ENCODE measurements around the gene PRR7.

PRR7 gene

GRCh38 chr5:177470759-177471536 lies 24.3 kb downstream of the PRR7 start:
- peaks cover 30% of the 10 kb centered on the region for H3K4me1 ChIP-seq (ENCODE audit: control insufficient read depth, insufficient read depth, low read length)
- H3K4me3 ChIP-seq (ENCODE audit: low read depth, low read length) = peak overlapping the region; percentile 81
- no peak overlapping the region for H3K9ac ChIP-seq (ENCODE audit: low read depth, low read length)
- H3K9me3 ChIP-seq (ENCODE audit: control insufficient read depth, insufficient read depth, low read length) = no peaks in the 10 kb centered on the region
- no peaks in the 10 kb centered on the region for H3K27me3 ChIP-seq (ENCODE audit: control insufficient read depth, insufficient read depth, low read length)
- H3K36me3 ChIP-seq (ENCODE audit: control insufficient read depth, insufficient read depth, low read length) = peaks cover 46% of the 10 kb centered on the region

DNA sequence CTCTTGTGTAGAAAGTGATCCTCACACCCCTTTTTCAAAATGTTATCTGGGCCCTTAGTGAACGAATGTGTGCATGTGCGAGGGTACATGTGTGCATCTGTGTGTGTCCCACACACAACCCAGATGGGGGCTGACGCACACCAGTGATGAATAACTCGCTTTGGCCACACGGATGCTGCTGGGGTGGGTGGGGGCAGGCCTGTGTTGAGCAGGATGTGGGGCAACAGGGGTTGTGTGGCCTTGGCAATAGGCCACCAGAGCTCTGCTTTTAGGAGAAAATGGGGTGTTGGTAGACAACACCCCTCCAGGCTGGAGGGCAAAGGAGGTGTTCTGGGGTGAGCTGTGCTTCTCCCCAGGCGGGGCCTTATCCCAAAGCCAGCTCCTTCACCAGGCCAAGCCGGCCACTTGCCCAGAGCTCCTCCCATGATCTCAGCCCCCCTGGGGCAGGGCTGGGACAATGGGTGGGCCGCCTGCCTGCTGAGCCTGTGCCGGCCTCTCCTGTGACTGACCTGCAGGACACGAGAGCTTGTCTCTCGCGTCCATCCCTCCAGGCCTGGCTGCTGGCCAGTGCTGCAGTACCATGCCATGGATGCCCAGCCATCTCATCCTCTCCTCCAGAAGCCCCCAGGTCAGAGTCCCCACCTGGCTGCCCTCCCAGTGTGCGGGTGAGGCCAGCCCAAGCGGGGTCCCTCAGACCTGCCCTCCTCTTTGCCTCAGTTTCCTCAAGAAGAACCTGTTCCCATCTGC lies 25.2 kb downstream of the PRR7 start:
- Histone ChIP-seq H3K4me3 (ENCODE audit: low read depth, low read length) (peak overlapping the region; percentile 81), H3K36me3 (ENCODE audit: control insufficient read depth, insufficient read depth, low read length) (peaks cover 37% of the 10 kb centered on the region), H3K9ac (ENCODE audit: low read depth, low read length) (peak overlapping the region; percentile 83), H3K4me1 (ENCODE audit: control insufficient read depth, insufficient read depth, low read length) (peaks cover 30% of the 10 kb centered on the region), H3K9me3 (ENCODE audit: control insufficient read depth, insufficient read depth, low read length) (no peaks in the 10 kb centered on the region), H3K27me3 (ENCODE audit: control insufficient read depth, insufficient read depth, low read length) (no peaks in the 10 kb centered on the region)

DNA sequence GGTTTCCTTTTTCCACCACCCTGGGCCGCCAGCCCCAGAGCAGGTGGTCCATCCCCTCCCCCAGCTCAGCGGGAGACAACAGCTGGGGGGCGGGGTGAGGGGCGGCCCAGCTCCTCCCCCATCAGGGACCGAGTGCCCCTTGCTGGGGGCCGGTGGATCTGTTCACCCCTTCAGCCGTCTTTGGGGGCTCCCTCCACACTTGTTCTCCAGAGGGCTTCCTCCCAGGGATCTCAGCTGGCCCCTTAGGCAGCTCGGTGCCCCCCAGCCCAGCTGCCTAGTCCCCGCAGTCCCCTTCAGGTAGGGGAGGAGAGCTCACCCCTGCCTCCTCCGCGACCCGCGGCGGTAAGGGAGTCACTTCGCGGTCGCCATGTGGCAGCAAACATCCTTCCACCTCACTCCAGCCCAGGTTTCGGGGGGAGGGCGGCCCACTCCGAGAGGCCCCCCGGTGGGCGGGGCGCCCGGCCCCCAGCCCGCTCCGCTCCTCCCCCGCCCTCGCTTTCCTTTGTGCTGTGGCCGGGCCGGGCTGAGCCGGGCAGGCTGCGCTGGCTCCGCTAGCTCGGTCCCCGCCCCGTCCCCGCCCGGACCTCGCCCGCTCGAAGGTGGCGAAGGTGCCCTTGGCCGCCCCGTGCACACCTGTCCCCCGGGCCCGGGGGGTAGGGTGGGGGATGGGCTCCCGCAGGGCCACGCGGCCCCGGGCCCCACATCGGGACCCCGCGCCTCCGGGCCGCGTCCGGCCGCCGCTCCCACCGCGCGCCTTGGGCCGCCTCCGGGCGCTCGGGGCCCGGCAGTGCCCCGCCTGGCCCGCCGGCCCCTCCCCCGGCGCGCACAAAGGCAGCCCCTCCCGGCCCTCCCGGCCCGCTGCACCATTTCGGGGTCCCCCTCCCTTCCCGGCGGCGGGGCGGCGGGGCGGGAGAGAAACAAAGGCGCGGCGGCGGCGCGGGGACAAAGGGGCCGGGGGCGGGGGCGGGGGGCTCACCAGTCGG lies 26.1 kb downstream of the PRR7 start:
- peaks cover 30% of the 10 kb centered on the region for H3K4me1 ChIP-seq (ENCODE audit: control insufficient read depth, insufficient read depth, low read length)

DNA sequence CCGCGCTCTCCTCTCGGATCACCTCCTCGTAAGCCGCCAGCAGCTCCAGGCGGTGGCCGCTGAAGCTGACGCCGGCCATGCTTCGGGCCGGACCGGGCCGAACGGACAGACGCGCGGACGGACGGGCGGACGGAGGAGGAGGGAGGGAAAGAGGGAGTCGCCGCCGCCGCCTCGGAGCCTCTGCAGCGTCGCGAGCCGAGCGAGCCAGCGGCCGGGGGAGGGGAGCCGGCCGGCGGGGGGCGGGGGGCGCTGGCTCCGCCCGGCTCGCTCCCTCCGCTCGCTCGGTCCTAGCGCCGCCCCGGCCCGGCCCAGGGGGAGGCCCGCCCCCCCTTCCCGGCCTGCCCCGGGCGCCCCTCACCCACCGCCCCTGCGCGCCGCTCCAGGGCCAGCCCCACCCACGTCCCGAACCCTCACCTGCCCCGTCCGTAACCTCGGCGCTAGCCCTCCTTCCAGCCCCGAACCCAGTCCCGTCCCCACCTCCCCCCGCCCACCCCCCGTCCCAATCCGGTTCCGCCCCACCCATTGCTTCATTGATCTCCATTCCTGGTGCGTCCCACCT lies 26.9 kb downstream of the PRR7 start, which contains the start of gene DBN1:
Gene DBN1 (minus strand): TSS at position 192 of the 559 bp plus-strand sequence. CDS start 113 bp downstream, at position 79.
- H3K27me3 ChIP-seq (ENCODE audit: control insufficient read depth, insufficient read depth, low read length) = no peaks in the 10 kb centered on the region
- H3K9me3 ChIP-seq (ENCODE audit: control insufficient read depth, insufficient read depth, low read length) = no peaks in the 10 kb centered on the region
- peaks cover 30% of the 10 kb centered on the region for H3K4me1 ChIP-seq (ENCODE audit: control insufficient read depth, insufficient read depth, low read length)

More for the DNA sequence above, 26.1 kb downstream of the PRR7 start:
- Histone ChIP-seq H3K4me3 (ENCODE audit: low read depth, low read length) (peak overlapping the region; percentile 81), H3K9me3 (ENCODE audit: control insufficient read depth, insufficient read depth, low read length) (no peaks in the 10 kb centered on the region), H3K36me3 (ENCODE audit: control insufficient read depth, insufficient read depth, low read length) (peaks cover 28% of the 10 kb centered on the region), H3K27me3 (ENCODE audit: control insufficient read depth, insufficient read depth, low read length) (no peaks in the 10 kb centered on the region), H3K9ac (ENCODE audit: low read depth, low read length) (peak overlapping the region; percentile 83)

DNA sequence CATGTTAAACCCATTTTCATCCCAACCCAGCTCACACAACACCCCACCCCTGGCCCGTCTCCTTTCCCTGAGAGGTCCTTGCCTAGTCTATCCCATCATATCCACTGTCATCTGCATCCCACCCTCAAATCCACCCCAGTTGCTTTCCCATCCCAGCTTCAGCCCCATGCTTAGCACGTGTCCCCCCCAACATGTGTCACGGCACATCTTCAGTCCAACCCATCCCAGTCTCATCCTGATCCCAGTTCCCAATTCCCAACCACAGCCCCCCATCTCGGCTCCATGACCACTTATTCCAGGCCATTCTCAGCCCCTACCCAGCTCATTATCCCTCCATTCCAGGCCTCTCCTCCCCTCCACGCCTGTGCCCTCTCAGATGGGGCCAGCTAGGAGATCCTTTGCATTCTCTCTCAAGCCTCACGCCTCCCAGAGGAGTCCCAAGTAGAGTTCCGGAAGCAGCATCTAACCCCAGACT lies 27.4 kb downstream of the PRR7 start:
- no peaks in the 10 kb centered on the region for H3K27me3 ChIP-seq (ENCODE audit: control insufficient read depth, insufficient read depth, low read length)
- no peaks in the 10 kb centered on the region for H3K9me3 ChIP-seq (ENCODE audit: control insufficient read depth, insufficient read depth, low read length)
- H3K9ac ChIP-seq (ENCODE audit: low read depth, low read length) = peak overlapping the region; percentile 9
- peaks cover 18% of the 10 kb centered on the region for H3K36me3 ChIP-seq (ENCODE audit: control insufficient read depth, insufficient read depth, low read length)
- peaks cover 30% of the 10 kb centered on the region for H3K4me1 ChIP-seq (ENCODE audit: control insufficient read depth, insufficient read depth, low read length)
- peak overlapping the region; percentile 24 for H3K4me3 ChIP-seq (ENCODE audit: low read depth, low read length)

More for the DNA sequence above, 26.9 kb downstream of the PRR7 start, which contains the start of gene DBN1:
- Histone ChIP-seq H3K36me3 (ENCODE audit: control insufficient read depth, insufficient read depth, low read length) (peaks cover 21% of the 10 kb centered on the region), H3K4me3 (ENCODE audit: low read depth, low read length) (peak within 1 kb of the TSS; percentile 81), H3K9ac (ENCODE audit: low read depth, low read length) (peak within 1 kb of the TSS; percentile 83)

GRCh38 chr5:177474846-177475562 lies 28.4 kb downstream of the PRR7 start:
- Histone ChIP-seq H3K4me3 (ENCODE audit: low read depth, low read length) (no peak overlapping the region), H3K9me3 (ENCODE audit: control insufficient read depth, insufficient read depth, low read length) (no peaks in the 10 kb centered on the region), H3K4me1 (ENCODE audit: control insufficient read depth, insufficient read depth, low read length) (peaks cover 25% of the 10 kb centered on the region), H3K36me3 (ENCODE audit: control insufficient read depth, insufficient read depth, low read length) (peaks cover 18% of the 10 kb centered on the region), H3K9ac (ENCODE audit: low read depth, low read length) (no peak overlapping the region), H3K27me3 (ENCODE audit: control insufficient read depth, insufficient read depth, low read length) (no peaks in the 10 kb centered on the region)

- peaks cover 18% of the 10 kb centered on the region for H3K4me1 ChIP-seq (ENCODE audit: control insufficient read depth, insufficient read depth, low read length)
Measured at GRCh38 chr5:177475563-177476427, 29.2 kb downstream of the PRR7 start.

DNA sequence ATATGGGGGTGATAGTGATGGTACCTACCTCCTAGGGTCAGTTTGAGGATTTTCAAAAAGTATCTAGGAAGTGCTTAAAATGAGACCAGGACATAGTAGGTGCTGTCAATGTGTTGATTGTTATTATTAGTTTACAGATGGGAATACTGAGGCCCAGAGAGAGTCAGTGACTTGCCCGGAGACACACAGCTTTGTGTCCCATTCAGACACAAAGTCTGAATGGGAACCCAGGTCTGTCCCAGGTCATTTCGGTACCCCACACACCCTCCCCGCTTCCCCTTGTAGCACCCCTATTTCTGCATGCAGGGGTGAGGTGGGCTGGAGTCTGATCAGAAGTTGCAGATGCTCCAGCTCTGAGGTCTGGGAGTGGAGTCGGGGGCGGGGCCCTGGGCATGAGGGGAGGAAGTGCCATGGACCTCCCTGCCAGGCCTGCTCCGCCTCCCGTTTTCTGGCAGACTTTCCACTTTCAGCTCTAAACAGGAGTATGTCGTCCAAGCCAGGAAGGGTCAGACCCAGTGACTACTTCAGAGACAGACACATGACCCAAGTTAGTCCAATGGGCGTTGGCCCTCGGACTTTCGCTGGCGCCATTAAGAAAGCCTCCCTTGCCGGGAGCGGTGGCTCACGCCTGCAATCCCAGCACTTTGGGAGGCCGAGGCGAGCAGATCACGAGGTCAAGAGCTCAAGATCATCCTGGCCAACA lies 30.1 kb downstream of the PRR7 start:
- Histone ChIP-seq H3K27me3 (ENCODE audit: control insufficient read depth, insufficient read depth, low read length) (no peaks in the 10 kb centered on the region), H3K9me3 (ENCODE audit: control insufficient read depth, insufficient read depth, low read length) (no peaks in the 10 kb centered on the region), H3K4me3 (ENCODE audit: low read depth, low read length) (no peak overlapping the region), H3K9ac (ENCODE audit: low read depth, low read length) (no peak overlapping the region), H3K36me3 (ENCODE audit: control insufficient read depth, insufficient read depth, low read length) (peaks cover 6% of the 10 kb centered on the region), H3K4me1 (ENCODE audit: control insufficient read depth, insufficient read depth, low read length) (peaks cover 10% of the 10 kb centered on the region)

More at GRCh38 chr5:177475563-177476427, 29.2 kb downstream of the PRR7 start:
- no peaks in the 10 kb centered on the region for H3K27me3 ChIP-seq (ENCODE audit: control insufficient read depth, insufficient read depth, low read length)
- no peak overlapping the region for H3K9ac ChIP-seq (ENCODE audit: low read depth, low read length)
- H3K4me3 ChIP-seq (ENCODE audit: low read depth, low read length) = no peak overlapping the region
- H3K36me3 ChIP-seq (ENCODE audit: control insufficient read depth, insufficient read depth, low read length) = peaks cover 14% of the 10 kb centered on the region
- no peaks in the 10 kb centered on the region for H3K9me3 ChIP-seq (ENCODE audit: control insufficient read depth, insufficient read depth, low read length)

DNA sequence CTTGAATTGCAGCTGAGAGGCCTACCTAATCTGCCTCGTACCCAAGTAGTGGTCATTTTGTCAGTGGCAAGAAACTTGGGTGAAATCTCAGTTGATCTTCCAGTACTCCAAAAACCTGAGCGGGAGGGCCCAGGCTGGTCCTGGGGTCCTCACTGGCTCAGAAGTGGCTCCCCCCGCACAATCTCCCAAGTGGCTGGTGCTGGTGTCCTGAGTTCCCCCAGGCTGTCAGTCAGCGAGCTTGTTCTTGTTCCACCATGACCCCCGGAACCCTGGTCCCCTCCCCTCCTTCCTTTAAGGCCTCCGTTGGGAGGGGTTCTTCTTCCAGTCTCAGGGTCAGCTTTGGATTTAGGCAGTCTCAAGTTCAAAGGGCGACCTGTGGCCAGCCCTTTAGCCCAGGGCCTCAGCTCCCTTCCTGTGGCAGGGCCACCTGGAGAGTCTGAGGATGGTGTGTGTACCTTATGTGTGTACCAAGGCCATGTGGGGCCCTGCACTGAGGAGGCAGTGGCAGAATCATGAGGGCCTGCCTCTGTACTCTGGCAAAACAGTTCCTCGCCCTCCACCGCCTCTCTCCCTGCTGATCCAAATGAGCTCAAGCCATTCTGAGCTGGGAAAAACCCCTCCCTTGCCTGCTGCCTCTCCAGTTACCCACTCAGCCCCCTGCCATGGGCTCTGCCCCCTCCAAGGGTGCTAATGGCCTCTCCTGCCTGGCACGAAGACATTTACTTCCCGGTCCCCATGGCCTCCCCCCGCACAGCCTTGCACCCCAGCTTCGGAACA lies 31.3 kb downstream of the PRR7 start:
- Histone ChIP-seq H3K9me3 (ENCODE audit: control insufficient read depth, insufficient read depth, low read length) (no peaks in the 10 kb centered on the region), H3K9ac (ENCODE audit: low read depth, low read length) (no peak overlapping the region), H3K4me3 (ENCODE audit: low read depth, low read length) (no peak overlapping the region), H3K27me3 (ENCODE audit: control insufficient read depth, insufficient read depth, low read length) (no peaks in the 10 kb centered on the region), H3K36me3 (ENCODE audit: control insufficient read depth, insufficient read depth, low read length) (peaks cover 2% of the 10 kb centered on the region), H3K4me1 (ENCODE audit: control insufficient read depth, insufficient read depth, low read length) (peaks cover 8% of the 10 kb centered on the region)

All from iPS-15b (cell line).